Endothelial cell of umbilical vein (primary cell): ENCODE data around the gene NMT1.

Source experiments
- EZH2 ChIP-seq: IDR thresholded peaks from 2 replicates; pipeline ENCODE4 v1.6.1; 2012; ENCODE audit warnings: borderline replicate concordance, low read depth, mild to moderate bottlenecking, moderate library complexity, low read length, inconsistent platforms; ENCODE audit not compliant: severe bottlenecking
- FOS ChIP-seq: IDR thresholded peaks from 2 replicates; pipeline ENCODE4 v1.6.1; 2011; ENCODE audit warnings: mild to moderate bottlenecking, low read length, moderate library complexity, borderline replicate concordance; ENCODE audit not compliant: insufficient read depth
- POLR2A ChIP-seq: IDR thresholded peaks from 2 replicates; pipeline ENCODE4 v1.6.1; 2012; ENCODE audit warnings: low read depth, mild to moderate bottlenecking, control low read depth, low read length
- TF ChIP-seq, protein P1 (sequence below), 2 donors: IDR thresholded peaks; 1 replicate in 1 of 2; 2 replicates in 1 of 2; pipeline ENCODE4 v1.5.1; 2011; ENCODE audit warnings: low read length in 2 of 2, mild to moderate bottlenecking in 2 of 2, moderate library complexity in 2 of 2, control low read depth in 1 of 2, inconsistent platforms in 1 of 2, low read depth in 1 of 2; ENCODE audit not compliant: insufficient read depth in 1 of 2; ENCODE audit errors: extremely low read depth in 1 of 2

DNA sequence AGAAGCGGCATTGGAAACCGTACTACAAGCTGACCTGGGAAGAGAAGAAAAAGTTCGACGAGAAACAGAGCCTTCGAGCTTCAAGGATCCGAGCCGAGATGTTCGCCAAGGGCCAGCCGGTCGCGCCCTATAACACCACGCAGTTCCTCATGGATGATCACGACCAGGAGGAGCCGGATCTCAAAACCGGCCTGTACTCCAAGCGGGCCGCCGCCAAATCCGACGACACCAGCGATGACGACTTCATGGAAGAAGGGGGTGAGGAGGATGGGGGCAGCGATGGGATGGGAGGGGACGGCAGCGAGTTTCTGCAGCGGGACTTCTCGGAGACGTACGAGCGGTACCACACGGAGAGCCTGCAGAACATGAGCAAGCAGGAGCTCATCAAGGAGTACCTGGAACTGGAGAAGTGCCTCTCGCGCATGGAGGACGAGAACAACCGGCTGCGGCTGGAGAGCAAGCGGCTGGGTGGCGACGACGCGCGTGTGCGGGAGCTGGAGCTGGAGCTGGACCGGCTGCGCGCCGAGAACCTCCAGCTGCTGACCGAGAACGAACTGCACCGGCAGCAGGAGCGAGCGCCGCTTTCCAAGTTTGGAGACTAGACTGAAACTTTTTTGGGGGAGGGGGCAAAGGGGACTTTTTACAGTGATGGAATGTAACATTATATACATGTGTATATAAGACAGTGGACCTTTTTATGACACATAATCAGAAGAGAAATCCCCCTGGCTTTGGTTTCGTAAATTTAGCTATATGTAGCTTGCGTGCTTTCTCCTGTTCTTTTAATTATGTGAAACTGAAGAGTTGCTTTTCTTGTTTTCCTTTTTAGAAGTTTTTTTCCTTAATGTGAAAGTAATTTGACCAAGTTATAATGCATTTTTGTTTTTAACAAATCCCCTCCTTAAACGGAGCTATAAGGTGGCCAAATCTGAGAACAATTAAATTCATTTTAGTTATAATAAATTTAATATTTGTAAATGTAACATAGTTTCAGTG, 88.8 kb downstream of the NMT1 start:
- TF ChIP-seq, protein P1, sequence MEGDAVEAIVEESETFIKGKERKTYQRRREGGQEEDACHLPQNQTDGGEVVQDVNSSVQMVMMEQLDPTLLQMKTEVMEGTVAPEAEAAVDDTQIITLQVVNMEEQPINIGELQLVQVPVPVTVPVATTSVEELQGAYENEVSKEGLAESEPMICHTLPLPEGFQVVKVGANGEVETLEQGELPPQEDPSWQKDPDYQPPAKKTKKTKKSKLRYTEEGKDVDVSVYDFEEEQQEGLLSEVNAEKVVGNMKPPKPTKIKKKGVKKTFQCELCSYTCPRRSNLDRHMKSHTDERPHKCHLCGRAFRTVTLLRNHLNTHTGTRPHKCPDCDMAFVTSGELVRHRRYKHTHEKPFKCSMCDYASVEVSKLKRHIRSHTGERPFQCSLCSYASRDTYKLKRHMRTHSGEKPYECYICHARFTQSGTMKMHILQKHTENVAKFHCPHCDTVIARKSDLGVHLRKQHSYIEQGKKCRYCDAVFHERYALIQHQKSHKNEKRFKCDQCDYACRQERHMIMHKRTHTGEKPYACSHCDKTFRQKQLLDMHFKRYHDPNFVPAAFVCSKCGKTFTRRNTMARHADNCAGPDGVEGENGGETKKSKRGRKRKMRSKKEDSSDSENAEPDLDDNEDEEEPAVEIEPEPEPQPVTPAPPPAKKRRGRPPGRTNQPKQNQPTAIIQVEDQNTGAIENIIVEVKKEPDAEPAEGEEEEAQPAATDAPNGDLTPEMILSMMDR (IDR thresholded peaks at IDR 0.05; ENCODE audit: extremely low read depth in 1 of 2, insufficient read depth in 1 of 2, low read depth in 1 of 2, low read length in 2 of 2) = no peak
- no peak for TF ChIP-seq EZH2
- TF ChIP-seq POLR2A = peak; percentile 32
- TF ChIP-seq FOS = no peak
